ENCODE data around the gene DSCAML1.

Gene DSCAML1

GRCh38 chr11:117547946-117548345 lies 249.1 kb downstream of the DSCAML1 start:
- DNase-seq (ENCODE audit: low read depth in 2 of 2), result no peak

GRCh38 chr11:117547195-117547850 lies 249.7 kb downstream of the DSCAML1 start:
- no peak for DNase-seq (ENCODE audit: low read depth in 2 of 2)

GRCh38 chr11:117546431-117547194 lies 250.4 kb downstream of the DSCAML1 start:
- DNase-seq (ENCODE audit: low read depth in 2 of 2), result no peak

- DNase-seq (ENCODE audit: low read depth in 2 of 2), result no peak
Observed at GRCh38 chr11:117545706-117546105, 251.3 kb downstream of the DSCAML1 start.

- DNase-seq (ENCODE audit: low read depth in 2 of 2), result no peak
Observed at GRCh38 chr11:117544130-117544800, 252.8 kb downstream of the DSCAML1 start.

- DNase-seq (ENCODE audit: low read depth in 2 of 2), result no peak
Observed at GRCh38 chr11:117541211-117541610, 255.8 kb downstream of the DSCAML1 start.

- no peak for DNase-seq (ENCODE audit: low read depth in 2 of 2)
Observed at GRCh38 chr11:117538263-117539135, 258.5 kb downstream of the DSCAML1 start.

- DNase-seq (ENCODE audit: low read depth in 2 of 2), result no peak
Observed at GRCh38 chr11:117535850-117536411, 261.1 kb downstream of the DSCAML1 start.

GRCh38 chr11:117535201-117535849 lies 261.7 kb downstream of the DSCAML1 start:
- DNase-seq (ENCODE audit: low read depth in 2 of 2), result no peak

GRCh38 chr11:117532568-117532967 lies 264.4 kb downstream of the DSCAML1 start:
- no peak for DNase-seq (ENCODE audit: low read depth in 2 of 2)

- no peak for DNase-seq (ENCODE audit: low read depth in 2 of 2)
Observed at GRCh38 chr11:117529816-117530215, 267.2 kb downstream of the DSCAML1 start.

GRCh38 chr11:117528097-117528721 lies 268.8 kb downstream of the DSCAML1 start:
- no peak for DNase-seq (ENCODE audit: low read depth in 2 of 2)

GRCh38 chr11:117527271-117527670 lies 269.7 kb downstream of the DSCAML1 start:
- no peak for DNase-seq (ENCODE audit: low read depth in 2 of 2)

- DNase-seq (ENCODE audit: low read depth in 2 of 2), result no peak
Observed at GRCh38 chr11:117525866-117526542, 271.0 kb downstream of the DSCAML1 start.

- no peak for DNase-seq (ENCODE audit: low read depth in 2 of 2)
Observed at GRCh38 chr11:117524468-117525183, 272.4 kb downstream of the DSCAML1 start.

GRCh38 chr11:117523680-117524079 lies 273.3 kb downstream of the DSCAML1 start:
- DNase-seq (ENCODE audit: low read depth in 2 of 2), result no peak

- no peak for DNase-seq (ENCODE audit: low read depth in 2 of 2)
Observed at GRCh38 chr11:117521974-117522373, 275.0 kb downstream of the DSCAML1 start.

GRCh38 chr11:117520966-117521365 lies 276.1 kb downstream of the DSCAML1 start:
- no peak for DNase-seq (ENCODE audit: low read depth in 2 of 2)

GRCh38 chr11:117520201-117520600 lies 276.8 kb downstream of the DSCAML1 start:
- no peak for DNase-seq (ENCODE audit: low read depth in 2 of 2)

Measured in stimulated activated CD8-positive, alpha-beta memory T cell treated with anti-CD3 and anti-CD28 coated beads, Interleukin-15, amount 100 ng/mL, for 48 hours (primary cell).